ENCODE data around the gene GRK2. TPM values are rescaled to one million over a fixed set of nuclear protein-coding genes. Genes with fewer than 3 reads are reported as not detected.

Gene GRK2
- total and polyA plus RNA-seq, 2 of the 13 experiments (the other 11 are each of a cell fraction or from before 2014, with no cell fraction given): 31.3 to 42.4 TPM

DNA sequence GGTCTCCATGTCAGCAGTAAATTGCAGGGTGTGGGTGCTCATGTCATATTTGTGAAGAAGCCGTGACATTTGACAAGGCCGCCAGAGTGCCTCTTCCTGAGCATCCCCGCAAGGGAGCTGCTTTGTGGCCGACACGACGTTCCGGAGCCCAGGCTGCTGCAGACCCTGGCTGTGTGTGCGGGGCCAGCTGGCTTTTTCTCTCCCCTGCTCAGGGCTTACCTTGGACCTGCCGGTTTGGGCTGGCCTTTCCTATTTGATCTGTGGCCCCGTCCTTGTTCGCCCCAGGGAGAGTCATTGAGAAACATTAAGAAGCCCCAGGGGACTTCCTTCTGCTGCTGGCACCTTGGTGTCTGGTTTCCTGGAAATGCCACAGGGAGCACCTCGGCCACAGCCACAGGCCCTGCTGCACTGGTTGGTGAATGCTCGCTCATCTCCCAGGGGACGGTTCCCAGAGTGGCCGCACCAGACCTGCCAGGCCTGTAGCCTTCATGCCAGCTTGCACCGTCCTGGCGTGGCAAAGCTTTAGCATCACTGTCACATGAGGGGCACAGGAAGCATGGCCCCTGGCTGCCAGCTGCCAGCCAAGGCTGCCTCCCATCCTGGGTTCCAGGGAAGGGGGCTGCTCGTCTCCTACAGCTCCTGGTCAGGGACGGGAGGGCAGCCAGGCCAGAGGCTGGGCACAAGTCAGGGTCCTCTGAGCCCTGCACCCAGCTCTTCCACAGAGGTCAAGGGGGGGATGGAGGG is 5.4 kb downstream of the GRK2 start:
- 90% methylated on average over 6 of the region's 19 CpGs for WGBS (ENCODE audit: low lambda C conversion rate)
- intact Hi-C loops (cut with micrococcal nuclease; ENCODE audit: unreplicated experiment): no loop called here
- FAIRE-seq (no peak), DNase-seq (ENCODE audit: low spot score) (no peak), ATAC-seq (no peak)
- BruUV-seq (replicated peaks): no TSS peak
- Histone ChIP-seq H3K36me3 (replicated peaks in 1 of 2; ENCODE audit: control insufficient read depth in 1 of 2, insufficient read depth in 2 of 2, low read length in 2 of 2) (peaks cover 12 to 58% of the 10 kb centered on the region in 2 experiments), H3K4me1 (ENCODE audit: insufficient read depth, low read length) (peaks cover 41% of the 10 kb centered on the region), H3K4me2 (ENCODE audit: low read depth, low read length) (no peak overlapping the region), H3K4me3 (replicated peaks in 1 of 3; ENCODE audit: insufficient read depth in 1 of 3, low read depth in 2 of 3, low read length in 3 of 3) (no peak overlapping the region), H3K27ac (ENCODE audit: extremely low read length, insufficient read depth, low read length) (no peak overlapping the region), H3K79me2 (ENCODE audit: insufficient read depth, low read length) (peaks cover 75% of the 10 kb centered on the region), H3K9me3 (ENCODE audit: low read length) (no peaks in the 10 kb centered on the region), H3K9ac (ENCODE audit: insufficient read depth, low read depth, low read length) (no peak overlapping the region), H2AFZ (ENCODE audit: low read length) (no peak overlapping the region), H4K20me1 (ENCODE audit: insufficient read depth, low read length) (peaks cover 45% of the 10 kb centered on the region), H3K27me3 (ENCODE audit: control insufficient read depth in 1 of 2, insufficient read depth in 2 of 2, low read length in 2 of 2) (no peaks in the 10 kb centered on the region)
- CTCF ChIA-PET (ENCODE audit: low intra/inter-chr PET ratio, low total read pairs): no interaction called here
- in situ Hi-C loops (cut with HindIII; ENCODE audit: extremely low pct_ligation_motif_present, low pct_unique_long_range_greater_than_20kb): no loop called here
- TF ChIP-seq RFXANK (CRISPR knock-in tag; IDR thresholded peaks at IDR 0.05) (no peak), ERF (CRISPR knock-in tag; IDR thresholded peaks at IDR 0.05) (no peak), ZFP36L1 (CRISPR knock-in tag; IDR thresholded peaks at IDR 0.05) (no peak), SATB2 (CRISPR knock-in tag; IDR thresholded peaks at IDR 0.05) (no peak), ZNF777 (CRISPR knock-in tag; IDR thresholded peaks at IDR 0.05) (no peak), TGIF2 (CRISPR knock-in tag; IDR thresholded peaks at IDR 0.05) (no peak)
- TF ChIP-seq, protein P1, sequence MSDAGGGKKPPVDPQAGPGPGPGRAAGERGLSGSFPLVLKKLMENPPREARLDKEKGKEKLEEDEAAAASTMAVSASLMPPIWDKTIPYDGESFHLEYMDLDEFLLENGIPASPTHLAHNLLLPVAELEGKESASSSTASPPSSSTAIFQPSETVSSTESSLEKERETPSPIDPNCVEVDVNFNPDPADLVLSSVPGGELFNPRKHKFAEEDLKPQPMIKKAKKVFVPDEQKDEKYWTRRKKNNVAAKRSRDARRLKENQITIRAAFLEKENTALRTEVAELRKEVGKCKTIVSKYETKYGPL (CRISPR knock-in tag; IDR thresholded peaks at IDR 0.05): no peak
- POLR2A ChIA-PET: no interaction called here

Measured in HepG2 (cell line).